KMS-11 (cell line): ENCODE data around the gene UQCRH.

ENCODE experiments used
- H2AFZ ChIP-seq: fragments of 200-600 bp; sonication (generic); 2 replicates; pipeline ENCODE4 v1.6.1; 2016; ENCODE audit warnings: antibody characterized with exemption, mixed run types, low read depth
- H3K27ac ChIP-seq: fragments of 200-600 bp; sonication (generic); 2 replicates; pipeline ENCODE4 v1.6.1; 2016; ENCODE audit warnings: mild to moderate bottlenecking, mixed run types
- H3K27me3 ChIP-seq: fragments of 200-600 bp; sonication (generic); 2 replicates; pipeline ENCODE4 v1.6.1; 2017; ENCODE audit warnings: mild to moderate bottlenecking, low read depth, mixed run types, moderate library complexity; ENCODE audit not compliant: insufficient read depth
- H3K36me3 ChIP-seq: fragments of 200-600 bp; sonication (generic); 2 replicates; pipeline ENCODE4 v1.6.1; 2017; ENCODE audit warnings: mild to moderate bottlenecking, mixed run types; ENCODE audit not compliant: insufficient read depth
- H3K4me1 ChIP-seq: fragments of 200-600 bp; sonication (generic); 2 replicates; pipeline ENCODE4 v1.6.1; 2016; ENCODE audit warnings: mild to moderate bottlenecking, low read depth, mixed run types; ENCODE audit not compliant: poor library complexity, severe bottlenecking
- H3K4me2 ChIP-seq: fragments of 200-600 bp; sonication (generic); 2 replicates; pipeline ENCODE4 v1.7.0; 2016; ENCODE audit warnings: mild to moderate bottlenecking, mixed run types
- H3K4me3 ChIP-seq: fragments of 200-600 bp; sonication (generic); IDR thresholded peaks from 2 replicates; pipeline ENCODE4 v1.6.1; 2017; ENCODE audit warnings: low read depth, low read length, mixed read lengths; ENCODE audit not compliant: insufficient read depth
- H3K79me2 ChIP-seq: fragments of 200-600 bp; sonication (generic); 2 replicates; pipeline ENCODE4 v1.6.1; 2016; ENCODE audit warnings: low read depth, mixed run types; ENCODE audit not compliant: insufficient read depth
- H3K9ac ChIP-seq: fragments of 200-600 bp; sonication (generic); 2 replicates; pipeline ENCODE4 v1.6.1; 2016; ENCODE audit warnings: mild to moderate bottlenecking, mixed run types
- H4K20me1 ChIP-seq: fragments of 200-600 bp; sonication (generic); 2 replicates; pipeline ENCODE4 v1.6.1; 2016; ENCODE audit warnings: mild to moderate bottlenecking, mixed run types; ENCODE audit not compliant: insufficient read depth
- CTCF ChIP-seq: fragments of 200-600 bp; sonication (generic); conservative IDR thresholded peaks from 2 replicates; pipeline ENCODE4 v1.6.1; 2017; ENCODE audit warnings: low read depth, mild to moderate bottlenecking, antibody characterized with exemption, low read length, moderate library complexity, mixed read lengths

Gene UQCRH

GRCh38 chr1:46303038-46303871, at the start of gene UQCRH, which contains the start of gene LRRC41:
Gene UQCRH, plus strand, starts transcription at chr1:46303698. Its CDS starts 69 bp downstream, at chr1:46303767.
Gene LRRC41, minus strand, starts transcription at chr1:46303616. Its CDS starts 294 bp downstream, at chr1:46303322.
- Histone ChIP-seq H3K4me3 (peak within 1 kb of the TSS; percentile 91), H2AFZ (peak within 1 kb of the TSS; percentile 85), H3K36me3 (no peaks in the 10 kb centered on the region), H3K27ac (peak within 1 kb of the TSS; percentile 78), H4K20me1 (no peaks in the 10 kb centered on the region), H3K4me2 (peak within 1 kb of the TSS; percentile 92), H3K9ac (peak within 1 kb of the TSS; percentile 96), H3K4me1 (peaks cover 21% of the 10 kb centered on the region), H3K27me3 (no peaks in the 10 kb centered on the region), H3K79me2 (peaks cover 82% of the 10 kb centered on the region)
- TF ChIP-seq CTCF: no peak

DNA sequence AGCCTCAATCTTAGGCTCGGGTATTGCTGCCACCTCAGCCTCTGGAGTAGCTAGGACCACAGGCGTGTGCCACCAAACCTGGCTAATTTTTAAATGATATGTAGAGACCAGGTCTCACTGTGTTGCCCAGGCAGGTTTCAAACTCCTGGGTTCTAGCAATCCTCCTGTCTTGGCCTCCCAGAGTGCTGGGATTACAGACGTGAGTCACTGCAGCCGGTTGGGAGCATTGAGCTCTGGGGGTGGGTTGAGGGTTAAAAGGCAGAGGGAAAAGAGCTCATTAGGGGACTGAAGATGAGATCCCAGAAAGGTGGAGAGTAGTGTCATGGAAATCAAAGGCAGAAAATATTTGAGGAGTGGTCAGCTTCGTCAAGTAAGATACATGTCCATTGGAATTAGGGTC, 48.8 kb upstream of the UQCRH start:
- TF ChIP-seq CTCF: no peak
- Histone ChIP-seq H2AFZ (no peak overlapping the region), H3K4me1 (no peaks in the 10 kb centered on the region), H3K4me2 (no peak overlapping the region), H3K79me2 (no peaks in the 10 kb centered on the region), H3K9ac (no peak overlapping the region), H3K4me3 (no peak overlapping the region), H3K36me3 (peaks cover 5% of the 10 kb centered on the region; the same call in 1 of the 2 replicates), H3K27me3 (no peaks in the 10 kb centered on the region), H4K20me1 (no peaks in the 10 kb centered on the region), H3K27ac (no peak overlapping the region)

DNA sequence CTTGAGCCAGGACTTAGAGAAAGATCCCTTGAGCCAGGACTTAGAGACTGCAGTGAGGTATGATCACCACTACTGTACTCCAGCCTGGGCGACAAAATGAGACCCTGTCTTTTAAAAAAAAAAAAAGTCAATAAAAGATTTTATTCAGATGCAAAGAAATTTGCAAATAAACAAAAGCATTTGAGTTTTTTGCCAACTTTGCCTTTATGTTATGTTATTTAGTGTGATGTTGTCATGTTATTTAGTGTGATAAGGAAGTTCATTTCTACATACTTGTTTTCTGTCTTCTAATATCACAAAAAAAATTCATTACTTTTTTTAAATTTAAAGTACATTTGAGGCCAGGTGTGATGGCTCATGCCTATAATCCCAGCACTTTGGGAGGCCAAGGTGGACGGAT, 47.0 kb upstream of the UQCRH start:
- no peaks in the 10 kb centered on the region for H3K79me2 ChIP-seq
- no peak overlapping the region for H3K4me2 ChIP-seq

DNA sequence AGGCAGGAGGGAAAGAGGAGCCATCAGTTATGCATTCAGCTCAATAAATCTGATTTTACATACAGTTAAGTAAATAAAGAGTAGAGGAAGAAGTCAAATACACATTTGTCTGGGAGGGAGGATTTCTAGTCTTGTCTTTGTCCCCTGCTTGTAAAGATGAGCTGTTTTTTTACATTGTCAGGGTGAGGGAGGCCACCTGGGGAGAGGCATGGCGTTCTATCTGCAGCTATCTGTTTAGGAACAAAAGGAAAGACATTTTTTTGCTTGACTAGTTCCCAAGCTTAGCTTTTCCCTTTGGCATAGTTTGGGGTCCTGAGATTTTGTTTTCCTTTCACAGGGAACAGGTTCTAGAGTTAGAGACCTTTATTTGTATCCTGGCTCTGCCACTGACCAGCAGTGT, 41.0 kb upstream of the UQCRH start:
- no peak overlapping the region for H2AFZ ChIP-seq
- TF ChIP-seq CTCF: no peak
- H3K4me2 ChIP-seq: no peak overlapping the region
- H3K27me3 ChIP-seq: no peaks in the 10 kb centered on the region
- no peak overlapping the region for H3K4me3 ChIP-seq
- no peak overlapping the region for H3K9ac ChIP-seq
- no peak overlapping the region for H3K27ac ChIP-seq
- no peaks in the 10 kb centered on the region for H4K20me1 ChIP-seq
- no peaks in the 10 kb centered on the region for H3K4me1 ChIP-seq
- no peaks in the 10 kb centered on the region for H3K79me2 ChIP-seq
- no peaks in the 10 kb centered on the region; the same call in 1 of the 2 replicates for H3K36me3 ChIP-seq

More for the DNA sequence above, 47.0 kb upstream of the UQCRH start:
- H4K20me1 ChIP-seq: no peaks in the 10 kb centered on the region
- H3K4me1 ChIP-seq: no peaks in the 10 kb centered on the region
- H3K27me3 ChIP-seq: no peaks in the 10 kb centered on the region
- no peak for TF ChIP-seq CTCF
- no peak overlapping the region for H3K9ac ChIP-seq
- H3K36me3 ChIP-seq: no peaks in the 10 kb centered on the region; the same call in 1 of the 2 replicates
- no peak overlapping the region for H3K27ac ChIP-seq
- no peak overlapping the region for H2AFZ ChIP-seq
- H3K4me3 ChIP-seq: no peak overlapping the region
